ENCODE data around the gene FAS.

Gene FAS

GRCh38 chr10:89055159-89055558, 64.6 kb downstream of the FAS start:
- no peak overlapping the region for H3K4me3 ChIP-seq (ENCODE audit: insufficient read depth, low read depth, low read length)
- H3K9me3 ChIP-seq (ENCODE audit: control insufficient read depth, low read length) = no peaks in the 10 kb centered on the region
- WGBS, 2 experiments = 62 to 63% methylated on average over 5 of the region's 5 CpGs
- H3K27ac ChIP-seq (ENCODE audit: insufficient read depth, low read depth, low read length, poor library complexity, severe bottlenecking) = no peak overlapping the region
- no peaks in the 10 kb centered on the region for H3K27me3 ChIP-seq (ENCODE audit: control insufficient read depth, insufficient read depth, low read length, poor library complexity, severe bottlenecking)
- H3K36me3 ChIP-seq (ENCODE audit: control insufficient read depth, insufficient read depth, low read length) = no peaks in the 10 kb centered on the region
- peaks cover 10% of the 10 kb centered on the region for H3K4me1 ChIP-seq (ENCODE audit: control insufficient read depth, insufficient read depth, low read length)

- Histone ChIP-seq H3K27me3 (ENCODE audit: control insufficient read depth, insufficient read depth, low read length, poor library complexity, severe bottlenecking) (no peaks in the 10 kb centered on the region), H3K9me3 (ENCODE audit: control insufficient read depth, low read length) (no peaks in the 10 kb centered on the region), H3K4me1 (ENCODE audit: control insufficient read depth, insufficient read depth, low read length) (no peaks in the 10 kb centered on the region), H3K36me3 (ENCODE audit: control insufficient read depth, insufficient read depth, low read length) (no peaks in the 10 kb centered on the region), H3K4me3 (ENCODE audit: insufficient read depth, low read depth, low read length) (no peak overlapping the region), H3K27ac (ENCODE audit: insufficient read depth, low read depth, low read length, poor library complexity, severe bottlenecking) (no peak overlapping the region)
- WGBS, 2 experiments = 86% methylated on average over 1 of the region's 1 CpG
These were observed 72.3 kb downstream of the FAS start for GRCh38 chr10:89062861-89063260.

DNA sequence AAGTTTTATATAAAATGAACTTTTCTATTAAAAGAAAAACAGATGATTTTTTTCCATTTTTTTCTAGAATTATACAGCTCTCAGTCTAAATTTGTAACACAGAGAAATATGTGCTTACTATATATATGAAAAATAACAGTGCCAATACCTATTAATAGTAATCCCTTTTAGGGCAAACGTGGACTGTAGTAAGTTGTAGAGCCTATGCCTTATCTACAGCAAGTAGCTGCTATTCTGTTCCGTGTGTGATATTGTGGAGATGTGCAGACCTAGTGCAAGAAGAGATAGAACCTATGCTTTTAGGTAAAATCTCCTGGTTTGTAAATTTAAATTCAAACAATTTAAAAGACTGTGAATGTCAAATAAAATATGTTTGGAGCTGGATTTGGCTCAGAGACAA, 72.9 kb downstream of the FAS start:
- Histone ChIP-seq H3K36me3 (ENCODE audit: control insufficient read depth, insufficient read depth, low read length) (no peaks in the 10 kb centered on the region), H3K9me3 (ENCODE audit: control insufficient read depth, low read length) (no peaks in the 10 kb centered on the region), H3K4me3 (ENCODE audit: insufficient read depth, low read depth, low read length) (no peak overlapping the region), H3K27me3 (ENCODE audit: control insufficient read depth, insufficient read depth, low read length, poor library complexity, severe bottlenecking) (no peaks in the 10 kb centered on the region), H3K27ac (ENCODE audit: insufficient read depth, low read depth, low read length, poor library complexity, severe bottlenecking) (no peak overlapping the region), H3K4me1 (ENCODE audit: control insufficient read depth, insufficient read depth, low read length) (no peaks in the 10 kb centered on the region)
- 90 to 100% methylated on average over 2 of the region's 2 CpGs for WGBS, 2 experiments

DNA sequence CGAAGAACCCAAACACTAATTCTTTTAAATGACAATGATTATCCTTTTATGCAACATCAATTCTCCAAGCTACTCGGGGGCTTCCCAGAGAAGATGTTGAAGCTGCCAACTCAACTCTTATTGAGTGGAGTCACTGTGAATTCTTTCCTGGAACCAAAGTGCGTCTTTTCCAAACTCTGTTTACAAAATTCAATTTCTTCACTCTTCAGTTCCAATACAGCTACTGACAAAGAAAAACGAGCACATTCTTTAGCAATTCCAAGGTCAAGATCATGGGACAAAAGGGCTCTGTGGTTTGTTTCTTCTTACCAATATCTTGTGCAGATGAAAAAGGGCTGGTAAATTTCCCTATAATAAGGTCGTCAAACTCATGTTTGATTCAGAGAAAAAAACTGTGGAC, 74.2 kb downstream of the FAS start:
- H3K36me3 ChIP-seq (ENCODE audit: control insufficient read depth, insufficient read depth, low read length) = no peaks in the 10 kb centered on the region
- no peaks in the 10 kb centered on the region for H3K27me3 ChIP-seq (ENCODE audit: control insufficient read depth, insufficient read depth, low read length, poor library complexity, severe bottlenecking)
- H3K9me3 ChIP-seq (ENCODE audit: control insufficient read depth, low read length) = no peaks in the 10 kb centered on the region
- H3K4me1 ChIP-seq (ENCODE audit: control insufficient read depth, insufficient read depth, low read length) = no peaks in the 10 kb centered on the region
- H3K27ac ChIP-seq (ENCODE audit: insufficient read depth, low read depth, low read length, poor library complexity, severe bottlenecking) = no peak overlapping the region
- WGBS, 2 experiments = 84 to 88% methylated on average over 5 of the region's 5 CpGs
- H3K4me3 ChIP-seq (ENCODE audit: insufficient read depth, low read depth, low read length) = no peak overlapping the region
